Natural killer cell (primary cell): ENCODE data around the gene DNAH2. TPM values are rescaled to one million over a fixed set of nuclear protein-coding genes. Genes with fewer than 3 reads are reported as not detected.

Experiments used
- ATAC-seq, 3 donors: fragments of 150-1000 bp in 2 of 3; fragments of 200-7000 bp in 1 of 3; cut with Tn5 transposase; 1 replicate in 1 of 3; 2 replicates in 2 of 3; pipeline ENCODE4 v1.10.0; 2021; ENCODE audit warnings: mild to moderate bottlenecking in 2 of 3, moderate library complexity in 2 of 3
- DNase-seq, 2 donors: peaks; one replicate each; pipeline versions ENCODE4 v3.0.0 to v3.0.0-alpha.2; 2013 to 2021; ENCODE audit warnings: mixed read lengths in 1 of 2
- H3K27ac ChIP-seq: one replicate; pipeline ENCODE4 v1.5.1; 2013; ENCODE audit warnings: mild to moderate bottlenecking, low read length
- H3K27me3 ChIP-seq: one replicate; pipeline ENCODE4 v1.6.1; 2013; ENCODE audit warnings: low read length; ENCODE audit not compliant: control insufficient read depth, insufficient read depth
- H3K36me3 ChIP-seq: one replicate; pipeline ENCODE4 v1.6.1; 2013; ENCODE audit warnings: low read length; ENCODE audit not compliant: control insufficient read depth, insufficient read depth
- H3K4me1 ChIP-seq: one replicate; pipeline ENCODE4 v1.6.1; 2013; ENCODE audit warnings: low read length; ENCODE audit not compliant: control insufficient read depth, insufficient read depth
- H3K4me3 ChIP-seq: one replicate; pipeline ENCODE4 v1.5.1; 2013; ENCODE audit warnings: low read length
- H3K9me3 ChIP-seq: one replicate; pipeline ENCODE4 v1.6.1; 2013; ENCODE audit warnings: low read length; ENCODE audit not compliant: control insufficient read depth, insufficient read depth
- H3K27ac Mint-ChIP-seq, 2 donors: one replicate each; pipeline ENCODE4 v1.8.0; 2022; ENCODE audit warnings: mild to moderate bottlenecking in 2 of 2, mixed read lengths in 2 of 2, moderate library complexity in 1 of 2
- H3K27me3 Mint-ChIP-seq, 2 donors: one replicate each; pipeline ENCODE4 v1.8.0; 2022; ENCODE audit warnings: low read depth in 2 of 2, mixed read lengths in 2 of 2
- H3K36me3 Mint-ChIP-seq: one replicate; pipeline ENCODE4 v1.8.0; 2022; ENCODE audit warnings: mixed read lengths
- H3K4me1 Mint-ChIP-seq, 2 donors: one replicate each; pipeline ENCODE4 v1.8.0; 2022; ENCODE audit warnings: mixed read lengths in 2 of 2
- H3K4me3 Mint-ChIP-seq: one replicate; pipeline ENCODE4 v1.8.0; 2022; ENCODE audit warnings: mild to moderate bottlenecking, moderate library complexity, mixed read lengths
- H3K9me3 Mint-ChIP-seq, 2 donors: one replicate each; pipeline ENCODE4 v1.8.0; 2022; ENCODE audit warnings: mixed read lengths in 2 of 2
- WGBS: methylation state at CpG from one replicate; pipeline ENCODE4 v1.1.7; 2013; ENCODE audit warnings: missing lambda C conversion rate; ENCODE audit not compliant: insufficient coverage; 5-methylcytosine and 5-hydroxymethylcytosine counted together
- intact Hi-C: fragments of 100-400 bp; cut with micrococcal nuclease; formaldehyde crosslinking; loops from one replicate; pipeline ENCODE4 v1.14.2; 2022
- total RNA-seq, 4 donors: library from RNA; stranded (reverse); fragments of 120-200 nt in 1 of 4; gene quantifications; one replicate each; pipeline versions ENCODE4 v1.2.3 to v1.2.4, GENCODE V29; 2013 to 2022
- TF ChIP-seq, protein P1 (sequence below): fragments of 200-600 bp; IDR thresholded peaks from one replicate; pipeline ENCODE4 v1.8.0; 2022; ENCODE audit warnings: antibody characterized with exemption

Gene DNAH2
- total RNA-seq, 3 donors from 2014 or later (not counting 1 experiment from before 2014, with no cell fraction given), result 0.05 to 0.07 TPM; not detected in 1

- Histone ChIP-seq H3K27me3 (no peaks in the 10 kb centered on the region), H3K4me1 (peaks cover 35% of the 10 kb centered on the region), H3K27ac (peak overlapping the region; percentile 22), H3K36me3 (peaks cover 9% of the 10 kb centered on the region), H3K9me3 (no peaks in the 10 kb centered on the region), H3K4me3 (peak overlapping the region; percentile 34)
- H3K9me3 Mint-ChIP-seq, result no peaks in the 10 kb centered on the region
- TF ChIP-seq, protein P1, sequence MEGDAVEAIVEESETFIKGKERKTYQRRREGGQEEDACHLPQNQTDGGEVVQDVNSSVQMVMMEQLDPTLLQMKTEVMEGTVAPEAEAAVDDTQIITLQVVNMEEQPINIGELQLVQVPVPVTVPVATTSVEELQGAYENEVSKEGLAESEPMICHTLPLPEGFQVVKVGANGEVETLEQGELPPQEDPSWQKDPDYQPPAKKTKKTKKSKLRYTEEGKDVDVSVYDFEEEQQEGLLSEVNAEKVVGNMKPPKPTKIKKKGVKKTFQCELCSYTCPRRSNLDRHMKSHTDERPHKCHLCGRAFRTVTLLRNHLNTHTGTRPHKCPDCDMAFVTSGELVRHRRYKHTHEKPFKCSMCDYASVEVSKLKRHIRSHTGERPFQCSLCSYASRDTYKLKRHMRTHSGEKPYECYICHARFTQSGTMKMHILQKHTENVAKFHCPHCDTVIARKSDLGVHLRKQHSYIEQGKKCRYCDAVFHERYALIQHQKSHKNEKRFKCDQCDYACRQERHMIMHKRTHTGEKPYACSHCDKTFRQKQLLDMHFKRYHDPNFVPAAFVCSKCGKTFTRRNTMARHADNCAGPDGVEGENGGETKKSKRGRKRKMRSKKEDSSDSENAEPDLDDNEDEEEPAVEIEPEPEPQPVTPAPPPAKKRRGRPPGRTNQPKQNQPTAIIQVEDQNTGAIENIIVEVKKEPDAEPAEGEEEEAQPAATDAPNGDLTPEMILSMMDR, result peak; percentile 98
- ATAC-seq, result peak; percentile 72 to 93 (median 87)
- H3K36me3 Mint-ChIP-seq, result no peaks in the 10 kb centered on the region
- no peaks in the 10 kb centered on the region for H3K27me3 Mint-ChIP-seq
- DNase-seq, result peak; percentile 94 to 99
- WGBS, result 28% methylated on average over 60 of the region's 60 CpGs
- intact Hi-C loops, result loop anchor here (1.0 to 10.0 kb wide), 2 partner anchors 29 to 107 kb away; no protein-coding TSS in a partner anchor
- H3K4me3 Mint-ChIP-seq, result peak overlapping the region; percentile 67
- peaks cover 12 to 24% of the 10 kb centered on the region in 2 donors for H3K4me1 Mint-ChIP-seq
- H3K27ac Mint-ChIP-seq, result peak overlapping the region; percentile 74 to 83
Measured at GRCh38 chr17:7851438-7852261, 134.1 kb downstream of the DNAH2 start.

DNA sequence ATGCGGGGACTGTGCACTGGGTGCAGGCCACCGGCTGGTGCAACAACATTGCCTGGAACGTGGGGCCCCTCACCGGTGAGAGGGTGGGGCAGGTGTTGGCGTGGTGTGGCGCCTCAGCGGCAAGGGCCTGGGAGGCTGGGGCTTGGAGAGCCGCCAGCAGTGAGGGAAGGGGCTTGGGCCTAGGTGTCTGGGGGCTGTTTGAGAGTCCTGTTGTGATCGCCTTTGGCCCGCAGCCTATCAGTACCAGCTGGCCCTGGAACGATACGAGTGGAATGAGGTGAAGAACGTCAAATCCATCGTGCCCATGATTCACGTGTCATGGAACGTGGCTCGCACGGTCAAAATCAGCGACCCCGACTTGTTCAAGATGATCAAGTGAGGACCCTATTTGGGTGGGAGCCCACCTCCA, 134.7 kb downstream of the DNAH2 start:
- Histone ChIP-seq H3K27ac (no peak overlapping the region), H3K4me3 (no peak overlapping the region), H3K4me1 (peaks cover 38% of the 10 kb centered on the region), H3K36me3 (peaks cover 9% of the 10 kb centered on the region), H3K27me3 (no peaks in the 10 kb centered on the region), H3K9me3 (no peaks in the 10 kb centered on the region)
- DNase-seq (no peak), ATAC-seq (no peak)
- Mint-ChIP-seq H3K36me3 (no peaks in the 10 kb centered on the region), H3K27ac (peak overlapping the region; percentile 74 to 83), H3K9me3 (no peaks in the 10 kb centered on the region), H3K4me3 (peak overlapping the region; percentile 67), H3K27me3 (no peaks in the 10 kb centered on the region), H3K4me1 (peaks cover 12 to 18% of the 10 kb centered on the region in 2 donors)
- TF ChIP-seq, protein P1, result no peak
- 74% methylated on average over 20 of the region's 20 CpGs for WGBS
- intact Hi-C loops, result loop anchor here (10.0 kb wide), 1 partner anchor 107 kb away; no protein-coding TSS in a partner anchor

- no peaks in the 10 kb centered on the region for H3K9me3 Mint-ChIP-seq
- H3K4me3 Mint-ChIP-seq, result peak overlapping the region; percentile 67
- no peaks in the 10 kb centered on the region for H3K27me3 Mint-ChIP-seq
- WGBS, result 96% methylated on average over 50 of the region's 51 CpGs
- peak overlapping the region; percentile 74 to 83 for H3K27ac Mint-ChIP-seq
- no peaks in the 10 kb centered on the region for H3K27me3 ChIP-seq
- peaks cover 42% of the 10 kb centered on the region for H3K4me1 ChIP-seq
- no peak overlapping the region for H3K27ac ChIP-seq
- H3K4me1 Mint-ChIP-seq, result peaks cover 12 to 17% of the 10 kb centered on the region in 2 donors
- TF ChIP-seq, protein P1, result no peak
- H3K9me3 ChIP-seq, result no peaks in the 10 kb centered on the region
- no peak for ATAC-seq
- no peak overlapping the region for H3K4me3 ChIP-seq
- intact Hi-C loops, result loop anchor here (10.0 kb wide), 1 partner anchor 108 kb away; no protein-coding TSS in a partner anchor
- H3K36me3 ChIP-seq, result peaks cover 6% of the 10 kb centered on the region
- no peaks in the 10 kb centered on the region for H3K36me3 Mint-ChIP-seq
- peak in 1 of 2 donors; percentile 39 for DNase-seq
Measured at GRCh38 chr17:7852919-7853690, 135.6 kb downstream of the DNAH2 start.
